GM18870 (cell line): ENCODE measurements around the gene APBB2.

ENCODE experiments used
- ATAC-seq: cut with Tn5 transposase; IDR thresholded peaks from one replicate; pipeline ENCODE4 v1.9.1; 2021; ENCODE audit warnings: moderate library complexity; ENCODE audit not compliant: unreplicated experiment

The APBB2 gene

GRCh38 chr4:40991908-40992307 lies 222.4 kb downstream of the APBB2 start:
- peak; percentile 52 for ATAC-seq

GRCh38 chr4:40990899-40991265 lies 223.5 kb downstream of the APBB2 start:
- no peak for ATAC-seq

- ATAC-seq = no peak
Observed at GRCh38 chr4:40990236-40990898, 224.0 kb downstream of the APBB2 start.

- no peak for ATAC-seq
Observed at GRCh38 chr4:40987151-40987550, 227.2 kb downstream of the APBB2 start.

- ATAC-seq = no peak
Observed at GRCh38 chr4:40986375-40986774, 228.0 kb downstream of the APBB2 start.

GRCh38 chr4:40984051-40984450 lies 230.3 kb downstream of the APBB2 start:
- ATAC-seq = no peak

GRCh38 chr4:40980318-40980883 lies 233.9 kb downstream of the APBB2 start:
- peak; percentile 47 for ATAC-seq

- no peak for ATAC-seq
Observed at GRCh38 chr4:40978548-40978947, 235.8 kb downstream of the APBB2 start.

GRCh38 chr4:40976343-40976742 lies 238.0 kb downstream of the APBB2 start:
- ATAC-seq = peak; percentile 52

- ATAC-seq = no peak
Observed at GRCh38 chr4:40972722-40973121, 241.6 kb downstream of the APBB2 start.

- ATAC-seq = no peak
Observed at GRCh38 chr4:40971338-40971737, 243.0 kb downstream of the APBB2 start.

GRCh38 chr4:40969501-40969900 lies 244.8 kb downstream of the APBB2 start:
- no peak for ATAC-seq

- no peak for ATAC-seq
Observed at GRCh38 chr4:40967550-40967949, 246.8 kb downstream of the APBB2 start.

GRCh38 chr4:40966091-40966490 lies 248.3 kb downstream of the APBB2 start:
- no peak for ATAC-seq

- no peak for ATAC-seq
Observed at GRCh38 chr4:40963897-40964478, 250.4 kb downstream of the APBB2 start.

GRCh38 chr4:40962551-40963180 lies 251.7 kb downstream of the APBB2 start:
- ATAC-seq = no peak

- ATAC-seq = no peak
Observed at GRCh38 chr4:40960941-40961340, 253.4 kb downstream of the APBB2 start.

GRCh38 chr4:40957281-40957680 lies 257.1 kb downstream of the APBB2 start:
- ATAC-seq = no peak

GRCh38 chr4:40956721-40957255 lies 257.6 kb downstream of the APBB2 start:
- ATAC-seq = no peak

- no peak for ATAC-seq
Observed at GRCh38 chr4:40954088-40954668, 260.2 kb downstream of the APBB2 start.

- ATAC-seq = no peak
Observed at GRCh38 chr4:40953283-40954087, 260.9 kb downstream of the APBB2 start.
